HEK293T (cell line): Measurements from ENCODE around the gene ZNF512B.

Source experiments
- CTBP1 ChIP-seq: fragments of 450-650 bp; IDR thresholded peaks from 2 replicates; pipeline ENCODE4 v1.6.1; 2016; ENCODE audit warnings: borderline replicate concordance
- ELF4 ChIP-seq: fragments of 450-650 bp; IDR thresholded peaks from 2 replicates; pipeline ENCODE4 v1.6.1; 2017; ENCODE audit warnings: antibody characterized with exemption
- FOXM1 ChIP-seq: fragments of 450-650 bp; IDR thresholded peaks from 2 replicates; pipeline ENCODE4 v1.6.1; 2017; ENCODE audit warnings: mild to moderate bottlenecking, borderline replicate concordance
- ZNF384 ChIP-seq: fragments of 450-650 bp; IDR thresholded peaks from 2 replicates; pipeline ENCODE4 v1.6.1; 2016
- TF ChIP-seq, protein P1 (sequence below): fragments of 450-650 bp; IDR thresholded peaks from 2 replicates; pipeline ENCODE4 v1.6.1; 2016

GRCh38 chr20:63968928-63969760 lies 586 bp downstream of the ZNF512B start:
- no peak for TF ChIP-seq ZNF384
- TF ChIP-seq FOXM1 = no peak
- TF ChIP-seq CTBP1 = no peak
- TF ChIP-seq, protein P1, sequence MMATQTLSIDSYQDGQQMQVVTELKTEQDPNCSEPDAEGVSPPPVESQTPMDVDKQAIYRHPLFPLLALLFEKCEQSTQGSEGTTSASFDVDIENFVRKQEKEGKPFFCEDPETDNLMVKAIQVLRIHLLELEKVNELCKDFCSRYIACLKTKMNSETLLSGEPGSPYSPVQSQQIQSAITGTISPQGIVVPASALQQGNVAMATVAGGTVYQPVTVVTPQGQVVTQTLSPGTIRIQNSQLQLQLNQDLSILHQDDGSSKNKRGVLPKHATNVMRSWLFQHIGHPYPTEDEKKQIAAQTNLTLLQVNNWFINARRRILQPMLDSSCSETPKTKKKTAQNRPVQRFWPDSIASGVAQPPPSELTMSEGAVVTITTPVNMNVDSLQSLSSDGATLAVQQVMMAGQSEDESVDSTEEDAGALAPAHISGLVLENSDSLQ = no peak
- TF ChIP-seq ELF4 = no peak
